HUES48 (cell line): ENCODE results near the gene LMBR1.
"Not testable (repeated sequence)": the region's sequence is repeated elsewhere in the genome, so short reads cannot be mapped to it uniquely, and the experiment has no call there.

Experiments
- H3K27ac ChIP-seq: one replicate; pipeline ENCODE4 v1.7.0; 2013; ENCODE audit warnings: low read depth, low read length, inconsistent platforms
- H3K27me3 ChIP-seq: 2 replicates; pipeline ENCODE4 v1.6.1; 2013; ENCODE audit warnings: mild to moderate bottlenecking, low read length; ENCODE audit not compliant: control insufficient read depth, insufficient read depth
- H3K36me3 ChIP-seq: 2 replicates; pipeline ENCODE4 v1.6.1; 2013; ENCODE audit warnings: low read length; ENCODE audit not compliant: control insufficient read depth, insufficient read depth
- H3K4me1 ChIP-seq: 2 replicates; pipeline ENCODE4 v1.6.1; 2013; ENCODE audit warnings: mild to moderate bottlenecking, low read length; ENCODE audit not compliant: control insufficient read depth, insufficient read depth
- H3K4me3 ChIP-seq: 2 replicates; pipeline ENCODE4 v1.5.1; 2013; ENCODE audit warnings: mild to moderate bottlenecking, low read depth, low read length
- H3K9ac ChIP-seq: 2 replicates; pipeline ENCODE4 v1.6.1; 2013; ENCODE audit warnings: mild to moderate bottlenecking, low read depth, low read length, moderate library complexity
- H3K9me3 ChIP-seq: 2 replicates; pipeline ENCODE4 v1.6.1; 2013; ENCODE audit warnings: low read length; ENCODE audit not compliant: control insufficient read depth, insufficient read depth

The LMBR1 gene

GRCh38 chr7:156868363-156868762 lies 24.6 kb downstream of the LMBR1 start:
- not testable (repeated sequence) for H3K36me3 ChIP-seq, H3K4me3 ChIP-seq, H3K9me3 ChIP-seq, H3K9ac ChIP-seq, H3K27me3 ChIP-seq, H3K27ac ChIP-seq
- peaks cover 12% of the 10 kb centered on the region for H3K4me1 ChIP-seq

GRCh38 chr7:156865493-156865892 lies 27.5 kb downstream of the LMBR1 start:
- Histone ChIP-seq H3K4me3 (no peak overlapping the region), H3K9ac (no peak overlapping the region), H3K9me3 (peaks cover 21% of the 10 kb centered on the region), H3K27me3 (no peaks in the 10 kb centered on the region), H3K36me3 (peaks cover 16% of the 10 kb centered on the region; the same call in 1 of the 2 replicates), H3K4me1 (peaks cover 12% of the 10 kb centered on the region), H3K27ac (no peak overlapping the region)

GRCh38 chr7:156862022-156862421 lies 31.0 kb downstream of the LMBR1 start:
- Histone ChIP-seq H3K4me1 (peaks cover 12% of the 10 kb centered on the region), H3K9me3 (peaks cover 30% of the 10 kb centered on the region), H3K36me3 (peaks cover 23% of the 10 kb centered on the region; the same call in 1 of the 2 replicates)
- H3K27me3 ChIP-seq, H3K27ac ChIP-seq, H3K4me3 ChIP-seq, H3K9ac ChIP-seq: not testable (repeated sequence)

- peaks cover 8% of the 10 kb centered on the region for H3K4me1 ChIP-seq
- peaks cover 30% of the 10 kb centered on the region for H3K9me3 ChIP-seq
- H3K9ac ChIP-seq: no peak overlapping the region
- H3K4me3 ChIP-seq: no peak overlapping the region
- no peaks in the 10 kb centered on the region for H3K27me3 ChIP-seq
- peaks cover 23% of the 10 kb centered on the region; the same call in 1 of the 2 replicates for H3K36me3 ChIP-seq
- no peak overlapping the region for H3K27ac ChIP-seq
Measured at GRCh38 chr7:156861212-156861611, 31.8 kb downstream of the LMBR1 start.

GRCh38 chr7:156860099-156860498 lies 32.9 kb downstream of the LMBR1 start:
- Histone ChIP-seq H3K36me3 (peaks cover 23% of the 10 kb centered on the region; the same call in 1 of the 2 replicates), H3K9me3 (peaks cover 30% of the 10 kb centered on the region)
- H3K4me3 ChIP-seq, H3K27ac ChIP-seq, H3K27me3 ChIP-seq, H3K4me1 ChIP-seq, H3K9ac ChIP-seq: not testable (repeated sequence)

GRCh38 chr7:156858523-156858922 lies 34.5 kb downstream of the LMBR1 start:
- no peak overlapping the region for H3K9ac ChIP-seq
- peaks cover 34% of the 10 kb centered on the region for H3K9me3 ChIP-seq
- no peaks in the 10 kb centered on the region for H3K27me3 ChIP-seq
- peaks cover 23% of the 10 kb centered on the region; the same call in 1 of the 2 replicates for H3K36me3 ChIP-seq
- no peak overlapping the region for H3K27ac ChIP-seq
- H3K4me1 ChIP-seq: no peaks in the 10 kb centered on the region
- no peak overlapping the region for H3K4me3 ChIP-seq

- Histone ChIP-seq H3K4me1 (no peaks in the 10 kb centered on the region), H3K27ac (no peak overlapping the region), H3K9ac (no peak overlapping the region), H3K27me3 (no peaks in the 10 kb centered on the region), H3K9me3 (peaks cover 33% of the 10 kb centered on the region), H3K4me3 (no peak overlapping the region), H3K36me3 (peaks cover 23% of the 10 kb centered on the region; the same call in 1 of the 2 replicates)
Measured at GRCh38 chr7:156857757-156858156, 35.2 kb downstream of the LMBR1 start.

- Histone ChIP-seq H3K36me3 (peaks cover under 1% of the 10 kb centered on the region; the same call in 1 of the 2 replicates), H3K4me3 (no peak overlapping the region), H3K9me3 (peaks cover 11% of the 10 kb centered on the region)
Measured at GRCh38 chr7:156854654-156855053, 38.3 kb downstream of the LMBR1 start.

GRCh38 chr7:156848979-156849378 lies 44.0 kb downstream of the LMBR1 start:
- H3K27me3 ChIP-seq: no peaks in the 10 kb centered on the region
- H3K4me3 ChIP-seq: no peak overlapping the region
- no peaks in the 10 kb centered on the region for H3K9me3 ChIP-seq
- H3K27ac ChIP-seq: no peak overlapping the region
- no peaks in the 10 kb centered on the region for H3K36me3 ChIP-seq
- H3K4me1 ChIP-seq: no peaks in the 10 kb centered on the region
- H3K9ac ChIP-seq: no peak overlapping the region

More at GRCh38 chr7:156854654-156855053, 38.3 kb downstream of the LMBR1 start:
- Histone ChIP-seq H3K27me3 (no peaks in the 10 kb centered on the region), H3K9ac (no peak overlapping the region), H3K4me1 (no peaks in the 10 kb centered on the region), H3K27ac (no peak overlapping the region)

- Histone ChIP-seq H3K9ac (no peak overlapping the region), H3K9me3 (no peaks in the 10 kb centered on the region)
Measured at GRCh38 chr7:156845379-156846101, 47.4 kb downstream of the LMBR1 start.

GRCh38 chr7:156843582-156843981 lies 49.4 kb downstream of the LMBR1 start:
- H3K9me3 ChIP-seq, H3K4me3 ChIP-seq, H3K27me3 ChIP-seq, H3K9ac ChIP-seq, H3K36me3 ChIP-seq, H3K4me1 ChIP-seq, H3K27ac ChIP-seq: not testable (repeated sequence)

More at GRCh38 chr7:156845379-156846101, 47.4 kb downstream of the LMBR1 start:
- Histone ChIP-seq H3K36me3 (no peaks in the 10 kb centered on the region), H3K4me3 (no peak overlapping the region), H3K27me3 (no peaks in the 10 kb centered on the region), H3K4me1 (peaks cover 9% of the 10 kb centered on the region), H3K27ac (no peak overlapping the region)
